ENCODE results near the gene ATMIN. TPM values are rescaled to one million over a fixed set of nuclear protein-coding genes. Genes with fewer than 3 reads are reported as not detected.

ATMIN gene
- total RNA-seq, 1 donor from 2014 or later, result 95.0 TPM

DNA sequence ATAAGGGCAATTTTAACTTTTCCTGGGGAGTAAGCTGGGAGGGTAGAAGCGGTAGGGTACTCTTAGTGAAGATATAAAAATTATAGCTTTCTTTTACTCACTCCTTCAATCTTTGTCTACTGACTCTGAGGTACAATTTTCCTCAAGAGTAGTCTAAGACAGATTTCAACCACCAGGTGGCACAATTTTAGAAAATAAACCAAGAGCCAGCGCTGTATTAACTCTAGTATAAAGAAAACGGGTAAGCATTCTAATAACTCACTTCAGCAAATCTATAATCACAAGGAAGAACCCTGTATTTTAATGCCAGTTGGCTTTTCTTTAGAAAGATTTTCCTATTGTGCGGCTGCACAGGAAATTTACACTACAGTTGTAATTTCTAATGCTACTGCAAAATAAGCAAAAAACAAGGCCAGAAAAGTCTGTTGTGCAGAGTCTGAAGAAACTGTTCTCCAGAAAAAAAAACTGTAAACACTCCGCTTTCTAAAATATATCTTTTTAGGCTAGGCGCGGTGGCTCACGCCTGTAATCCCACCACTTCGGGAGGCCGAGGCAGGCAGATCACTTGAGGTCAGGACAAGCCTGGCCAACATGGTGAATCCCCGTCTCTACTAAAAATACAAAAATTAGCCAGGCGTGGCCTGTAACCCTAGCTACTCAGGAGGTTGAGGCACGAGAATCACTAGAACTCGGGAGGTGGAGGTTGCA, 30.8 kb upstream of the ATMIN start:
- no peaks in the 10 kb centered on the region for H3K36me3 ChIP-seq
- peak overlapping the region; percentile 25 for H3K4me3 ChIP-seq
- Mint-ChIP-seq H3K36me3 (peaks cover 2% of the 10 kb centered on the region), H3K4me1 (peaks cover 30% of the 10 kb centered on the region), H3K4me3 (peak overlapping the region; percentile 99), H3K27me3 (ENCODE audit: insufficient read depth, low read depth) (peaks cover 3% of the 10 kb centered on the region), H3K9me3 (peaks cover 1% of the 10 kb centered on the region), H3K27ac (no peak overlapping the region)
- no peak overlapping the region for H2AFZ ChIP-seq (replicated peaks)
- peaks cover 92% of the 10 kb centered on the region for H3K79me2 ChIP-seq (ENCODE audit: low read depth)
- H3K4me2 ChIP-seq, result peak overlapping the region; percentile 79
- no peaks in the 10 kb centered on the region for H3K27me3 ChIP-seq
- no peak overlapping the region for H3K27ac ChIP-seq
- peaks cover 35% of the 10 kb centered on the region for H4K20me1 ChIP-seq (ENCODE audit: low read depth)
- DNase-seq (ENCODE audit: low spot score), result peak; percentile 75
- H3K9ac ChIP-seq, result no peak overlapping the region
- H3K4me1 ChIP-seq, result peaks cover 17% of the 10 kb centered on the region
- H3F3A ChIP-seq (ENCODE audit: low read depth), result peaks cover 10% of the 10 kb centered on the region
- TF ChIP-seq EZH2phosphoT487 (IDR thresholded peaks at IDR 0.05) (no peak), CTCF (IDR thresholded peaks at IDR 0.05) (peak; percentile 80)
- H3K9me3 ChIP-seq (ENCODE audit: low read depth), result no peaks in the 10 kb centered on the region

GRCh38 chr16:81005610-81006161, 30.0 kb upstream of the ATMIN start:
- H3K4me1 Mint-ChIP-seq, result peaks cover 32% of the 10 kb centered on the region
- Histone ChIP-seq H3K79me2 (ENCODE audit: low read depth) (peaks cover 92% of the 10 kb centered on the region), H2AFZ (replicated peaks) (no peak overlapping the region)

DNA sequence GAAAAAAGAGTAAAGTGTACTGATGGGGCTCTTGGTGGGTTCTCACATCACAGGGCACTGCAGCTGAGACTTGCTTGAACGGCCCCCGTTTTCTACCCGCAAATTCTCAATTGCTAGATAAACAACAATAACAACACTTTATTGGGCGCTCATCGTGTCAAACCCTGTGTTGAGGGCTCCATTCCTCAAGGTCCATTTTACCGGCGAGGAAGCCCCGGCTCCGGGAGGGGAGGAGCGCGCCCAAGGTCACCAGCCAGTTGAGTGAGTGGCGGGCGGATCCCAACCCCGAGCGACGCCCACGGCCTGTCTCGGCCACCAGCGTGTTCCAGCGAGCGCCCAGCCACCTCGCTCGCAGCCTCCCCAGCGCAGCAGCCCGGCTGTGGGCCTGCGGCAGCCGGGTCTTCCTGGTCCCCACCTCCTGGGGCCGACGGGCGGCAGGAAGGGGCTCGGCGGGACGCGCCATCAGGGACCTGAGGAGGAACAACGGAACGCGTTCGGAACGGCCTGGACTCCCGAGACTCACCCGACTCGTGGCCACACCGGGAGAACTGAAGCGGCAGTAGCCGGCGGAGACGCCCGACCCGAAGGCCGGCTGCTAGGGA, 29.3 kb upstream of the ATMIN start:
- peak overlapping the region; percentile 79 for H3K4me2 ChIP-seq
- peaks cover 44% of the 10 kb centered on the region for H4K20me1 ChIP-seq (ENCODE audit: low read depth)
- H3K4me3 ChIP-seq, result peak overlapping the region; percentile 76
- H3K27me3 ChIP-seq, result no peaks in the 10 kb centered on the region
- H3K9me3 ChIP-seq (ENCODE audit: low read depth), result no peaks in the 10 kb centered on the region
- H3K4me1 ChIP-seq, result peaks cover 17% of the 10 kb centered on the region
- Mint-ChIP-seq H3K4me3 (peak overlapping the region; percentile 99), H3K36me3 (peaks cover 8% of the 10 kb centered on the region), H3K27ac (peak overlapping the region; percentile 98), H3K9me3 (no peaks in the 10 kb centered on the region), H3K4me1 (peaks cover 35% of the 10 kb centered on the region), H3K27me3 (ENCODE audit: insufficient read depth, low read depth) (peaks cover 3% of the 10 kb centered on the region)
- H3F3A ChIP-seq (ENCODE audit: low read depth), result peaks cover 10% of the 10 kb centered on the region
- H3K9ac ChIP-seq, result peak overlapping the region; percentile 100
- peak overlapping the region; percentile 100 for H3K27ac ChIP-seq
- TF ChIP-seq CTCF (IDR thresholded peaks at IDR 0.05) (no peak), EZH2 (IDR thresholded peaks at IDR 0.05) (no peak), EZH2phosphoT487 (IDR thresholded peaks at IDR 0.05) (no peak)
- H3K36me3 ChIP-seq, result no peaks in the 10 kb centered on the region
- peaks cover 92% of the 10 kb centered on the region for H3K79me2 ChIP-seq (ENCODE audit: low read depth)
- DNase-seq (ENCODE audit: low spot score), result no peak
- H2AFZ ChIP-seq (replicated peaks), result peak overlapping the region; percentile 100

More at GRCh38 chr16:81005610-81006161, 30.0 kb upstream of the ATMIN start:
- Histone ChIP-seq H3K4me3 (peak overlapping the region; percentile 76), H3K9me3 (ENCODE audit: low read depth) (no peaks in the 10 kb centered on the region), H3K4me1 (peaks cover 17% of the 10 kb centered on the region), H3K27me3 (no peaks in the 10 kb centered on the region), H3F3A (ENCODE audit: low read depth) (peaks cover 10% of the 10 kb centered on the region), H4K20me1 (ENCODE audit: low read depth) (peaks cover 40% of the 10 kb centered on the region), H3K4me2 (peak overlapping the region; percentile 79), H3K9ac (no peak overlapping the region), H3K36me3 (no peaks in the 10 kb centered on the region), H3K27ac (no peak overlapping the region)
- H3K4me3 Mint-ChIP-seq, result peak overlapping the region; percentile 99
- H3K9me3 Mint-ChIP-seq, result no peaks in the 10 kb centered on the region
- H3K27ac Mint-ChIP-seq, result peak overlapping the region; percentile 98
- DNase-seq (ENCODE audit: low spot score), result peak; percentile 48
- TF ChIP-seq EZH2 (IDR thresholded peaks at IDR 0.05), result no peak
- no peak for TF ChIP-seq CTCF (IDR thresholded peaks at IDR 0.05)
- no peak for TF ChIP-seq EZH2phosphoT487 (IDR thresholded peaks at IDR 0.05)
- peaks cover 2% of the 10 kb centered on the region for H3K36me3 Mint-ChIP-seq
- H3K27me3 Mint-ChIP-seq (ENCODE audit: insufficient read depth, low read depth), result peaks cover 3% of the 10 kb centered on the region

Measured in neural progenitor cell (in vitro differentiated cells).